H9 (cell line): ENCODE data around the gene RNGTT. TPM values are rescaled to one million over a fixed set of nuclear protein-coding genes. Genes with fewer than 3 reads are reported as not detected.

Experiments used
- DNase-seq: peaks from one replicate; pipeline ENCODE4 v3.0.0-alpha.2; 2017
- H2AFZ ChIP-seq: one replicate; pipeline ENCODE4 v1.6.1; 2013; ENCODE audit warnings: mild to moderate bottlenecking, low read length, control low read depth, moderate library complexity
- H2AK5ac ChIP-seq: 2 replicates; pipeline ENCODE4 v1.6.1; 2013; ENCODE audit warnings: low read length, control low read depth, mixed read lengths; ENCODE audit not compliant: insufficient read length
- H2BK120ac ChIP-seq: one replicate; pipeline ENCODE4 v1.6.1; 2013; ENCODE audit warnings: low read depth, mild to moderate bottlenecking, low read length, control low read depth, inconsistent platforms; ENCODE audit not compliant: poor library complexity, severe bottlenecking
- H2BK12ac ChIP-seq: 2 replicates; pipeline ENCODE4 v1.6.1; 2013; ENCODE audit warnings: low read length, control low read depth, mixed read lengths, low read depth; ENCODE audit not compliant: insufficient read length
- H2BK15ac ChIP-seq: 2 replicates; pipeline ENCODE4 v1.6.1; 2013; ENCODE audit warnings: low read depth, low read length, control low read depth
- H2BK20ac ChIP-seq: one replicate; pipeline ENCODE4 v1.6.1; 2013; ENCODE audit warnings: low read depth, mild to moderate bottlenecking, low read length, control low read depth, inconsistent platforms; ENCODE audit not compliant: poor library complexity, severe bottlenecking
- H2BK5ac ChIP-seq: 2 replicates; pipeline ENCODE4 v1.6.1; 2013; ENCODE audit warnings: low read length, control low read depth, mixed read lengths; ENCODE audit not compliant: insufficient read length
- H3K14ac ChIP-seq: 2 replicates; pipeline ENCODE4 v1.6.1; 2013; ENCODE audit warnings: low read length, control low read depth; ENCODE audit not compliant: insufficient read depth
- H3K18ac ChIP-seq: 2 replicates; pipeline ENCODE4 v1.6.1; 2013; ENCODE audit warnings: low read depth, mild to moderate bottlenecking, mixed read lengths, low read length, control low read depth; ENCODE audit not compliant: insufficient read length
- H3K23ac ChIP-seq: 2 replicates; pipeline ENCODE4 v1.6.1; 2013; ENCODE audit warnings: low read length, control low read depth, mixed read lengths, low read depth; ENCODE audit not compliant: insufficient read length
- H3K23me2 ChIP-seq: 2 replicates; pipeline ENCODE4 v1.6.1; 2013; ENCODE audit warnings: low read depth, mild to moderate bottlenecking, mixed read lengths, low read length, control low read depth; ENCODE audit not compliant: insufficient read length, poor library complexity, severe bottlenecking
- H3K27ac ChIP-seq: 2 replicates; pipeline ENCODE4 v1.5.1; 2013; ENCODE audit warnings: low read length, control low read depth, mixed read lengths, low read depth; ENCODE audit not compliant: insufficient read length
- H3K27me3 ChIP-seq: 2 replicates; pipeline ENCODE4 v1.6.1; 2013; ENCODE audit warnings: low read length, control low read depth, inconsistent platforms; ENCODE audit not compliant: insufficient read depth
- H3K4ac ChIP-seq: 2 replicates; pipeline ENCODE4 v1.6.1; 2013; ENCODE audit warnings: low read depth, mild to moderate bottlenecking, control low read depth, inconsistent platforms, low read length, moderate library complexity
- H3K4me1 ChIP-seq: 2 replicates; pipeline ENCODE4 v1.6.1; 2013; ENCODE audit warnings: low read length, control low read depth, inconsistent platforms; ENCODE audit not compliant: insufficient read depth
- H3K4me2 ChIP-seq: 2 replicates; pipeline ENCODE4 v1.6.1; 2013; ENCODE audit warnings: low read length, control low read depth, mixed read lengths; ENCODE audit not compliant: insufficient read length, insufficient read depth
- H3K56ac ChIP-seq: 2 replicates; pipeline ENCODE4 v1.6.1; 2013; ENCODE audit warnings: low read depth, mild to moderate bottlenecking, mixed read lengths, low read length, control low read depth; ENCODE audit not compliant: insufficient read length
- H3K79me1 ChIP-seq: 2 replicates; pipeline ENCODE4 v1.6.1; 2013; ENCODE audit warnings: low read depth, mild to moderate bottlenecking, moderate library complexity, low read length, control low read depth, inconsistent platforms; ENCODE audit not compliant: insufficient read depth, poor library complexity, severe bottlenecking
- H3K79me2 ChIP-seq: 2 replicates; pipeline ENCODE4 v1.6.1; 2013; ENCODE audit warnings: low read length, control low read depth, inconsistent platforms; ENCODE audit not compliant: insufficient read depth
- H3K9ac ChIP-seq: 2 replicates; pipeline ENCODE4 v1.6.1; 2013; ENCODE audit warnings: low read length, control low read depth, mixed read lengths; ENCODE audit not compliant: insufficient read length; ENCODE audit errors: extremely low read depth
- H3K9me3 ChIP-seq: one replicate; pipeline ENCODE4 v1.6.1; 2013; ENCODE audit warnings: low read depth, low read length, inconsistent platforms; ENCODE audit not compliant: control insufficient read depth
- H3T11ph ChIP-seq: one replicate; pipeline ENCODE4 v1.6.1; 2013; ENCODE audit warnings: mild to moderate bottlenecking, low read length, control low read depth, inconsistent platforms
- H4K20me1 ChIP-seq: one replicate; pipeline ENCODE4 v1.6.1; 2013; ENCODE audit not compliant: control insufficient read depth, insufficient read length, insufficient read depth
- H4K5ac ChIP-seq: 2 replicates; pipeline ENCODE4 v1.6.1; 2013; ENCODE audit warnings: low read depth, mild to moderate bottlenecking, mixed read lengths, low read length, control low read depth; ENCODE audit not compliant: insufficient read length
- H4K8ac ChIP-seq: replicated peaks from 2 replicates; pipeline ENCODE4 v1.6.1; 2013; ENCODE audit warnings: low read length, control low read depth, mixed read lengths, low read depth; ENCODE audit not compliant: insufficient read length
- H4K91ac ChIP-seq: 2 replicates; pipeline ENCODE4 v1.6.1; 2013; ENCODE audit warnings: low read depth, mild to moderate bottlenecking, moderate library complexity, mixed read lengths, low read length, control low read depth; ENCODE audit not compliant: insufficient read length
- H3K27ac Mint-ChIP-seq, 3 experiments: 2 replicates in 2 of 3; 3 replicates in 1 of 3; pipeline ENCODE4 v1.8.0; 2020 to 2021; ENCODE audit warnings: mixed read lengths in 3 of 3, mild to moderate bottlenecking in 1 of 3, moderate library complexity in 1 of 3
- H3K27me3 Mint-ChIP-seq: 2 replicates; pipeline ENCODE4 v1.8.0; 2021; ENCODE audit warnings: low read depth, mild to moderate bottlenecking, moderate library complexity, mixed read lengths
- H3K36me3 Mint-ChIP-seq, 3 experiments: 2 replicates in 2 of 3; 3 replicates in 1 of 3; pipeline ENCODE4 v1.8.0; 2020 to 2021; ENCODE audit warnings: low read depth in 3 of 3, mixed read lengths in 3 of 3; ENCODE audit not compliant: insufficient read depth in 1 of 3
- H3K4me1 Mint-ChIP-seq, 2 experiments: 2 replicates each; pipeline ENCODE4 v1.8.0; 2020; ENCODE audit warnings: mixed read lengths in 2 of 2
- H3K4me3 Mint-ChIP-seq, 2 experiments: 2 replicates in 1 of 2; 3 replicates in 1 of 2; pipeline ENCODE4 v1.8.0; 2020 to 2021; ENCODE audit warnings: mild to moderate bottlenecking in 2 of 2, mixed read lengths in 2 of 2, moderate library complexity in 1 of 2
- H3K9me3 Mint-ChIP-seq, 2 experiments: 2 replicates in 1 of 2; 3 replicates in 1 of 2; pipeline ENCODE4 v1.8.0; 2020; ENCODE audit warnings: mild to moderate bottlenecking in 2 of 2, mixed read lengths in 2 of 2, moderate library complexity in 1 of 2
- WGBS: extraction: QIAGEN DNeasy Blood & Tissue Kit; methylation state at CpG from one replicate; pipeline ENCODE4 v1.1.7; 2013; ENCODE audit warnings: missing lambda C conversion rate, low lambda C conversion rate, mixed read lengths; ENCODE audit not compliant: insufficient read length; ENCODE audit errors: extremely low coverage; 5-methylcytosine and 5-hydroxymethylcytosine counted together
- total RNA-seq: library from RNA; stranded (reverse); gene quantifications from 2 replicates; pipeline ENCODE4 v1.2.1, GENCODE V29; 2021
- TF ChIP-seq, protein P1 (sequence below): fragments of 200-600 bp; sonication (generic); conservative IDR thresholded peaks from 3 replicates; pipeline ENCODE4 v1.8.0; 2021; ENCODE audit warnings: antibody characterized with exemption, mild to moderate bottlenecking

Gene RNGTT
- total RNA-seq, 1 experiment from 2014 or later = 20.5 TPM

DNA sequence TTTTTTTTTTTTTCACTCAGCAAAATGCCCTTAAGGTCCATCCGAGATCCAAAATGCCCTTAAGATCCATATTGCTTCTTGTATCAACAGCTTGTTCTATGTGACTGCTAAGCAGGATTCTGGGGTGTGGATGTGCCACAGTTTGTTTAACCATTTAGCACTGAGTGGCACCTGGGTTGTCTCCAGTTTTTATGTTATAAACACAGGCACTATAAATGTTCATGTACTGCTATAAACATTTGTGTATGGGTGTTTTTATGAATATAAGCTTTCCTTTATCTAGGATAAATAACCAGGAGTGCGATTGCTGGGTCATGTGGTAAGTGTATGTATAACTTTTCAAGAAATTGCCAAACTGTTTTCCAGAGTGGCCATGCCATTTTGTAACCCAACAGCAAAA, 386.0 kb downstream of the RNGTT start:
- Histone ChIP-seq H3K9me3 (no peaks in the 10 kb centered on the region), H3K4ac (no peak overlapping the region), H2BK15ac (no peak overlapping the region), H4K5ac (no peak overlapping the region), H2BK5ac (no peak overlapping the region), H3K23me2 (no peaks in the 10 kb centered on the region), H3K9ac (no peak overlapping the region), H3K18ac (no peak overlapping the region), H3K56ac (no peak overlapping the region), H2BK12ac (no peak overlapping the region), H3K79me1 (no peaks in the 10 kb centered on the region), H2BK120ac (no peak overlapping the region), H4K91ac (no peak overlapping the region), H3K4me1 (no peaks in the 10 kb centered on the region), H3K79me2 (no peaks in the 10 kb centered on the region), H3K23ac (no peak overlapping the region), H3K27me3 (no peaks in the 10 kb centered on the region), H3K4me2 (no peak overlapping the region), H2BK20ac (no peak overlapping the region), H4K8ac (no peak overlapping the region), H3K14ac (no peak overlapping the region), H4K20me1 (no peaks in the 10 kb centered on the region), H2AFZ (no peak overlapping the region), H3T11ph (no peak overlapping the region), H2AK5ac (no peak overlapping the region), H3K27ac (no peak overlapping the region)
- Mint-ChIP-seq H3K27me3 (peaks cover 12% of the 10 kb centered on the region), H3K27ac (no peak overlapping the region), H3K4me3 (no peak overlapping the region), H3K9me3 (peaks cover 1 to 5% of the 10 kb centered on the region in 2 experiments; a peak in 4 of 5 replicates), H3K36me3 (peaks cover 0 to 2% (median 1%) of the 10 kb centered on the region in 3 experiments; a peak in 4 of 7 replicates), H3K4me1 (peaks cover 20 to 23% of the 10 kb centered on the region in 2 experiments)
- TF ChIP-seq, protein P1, sequence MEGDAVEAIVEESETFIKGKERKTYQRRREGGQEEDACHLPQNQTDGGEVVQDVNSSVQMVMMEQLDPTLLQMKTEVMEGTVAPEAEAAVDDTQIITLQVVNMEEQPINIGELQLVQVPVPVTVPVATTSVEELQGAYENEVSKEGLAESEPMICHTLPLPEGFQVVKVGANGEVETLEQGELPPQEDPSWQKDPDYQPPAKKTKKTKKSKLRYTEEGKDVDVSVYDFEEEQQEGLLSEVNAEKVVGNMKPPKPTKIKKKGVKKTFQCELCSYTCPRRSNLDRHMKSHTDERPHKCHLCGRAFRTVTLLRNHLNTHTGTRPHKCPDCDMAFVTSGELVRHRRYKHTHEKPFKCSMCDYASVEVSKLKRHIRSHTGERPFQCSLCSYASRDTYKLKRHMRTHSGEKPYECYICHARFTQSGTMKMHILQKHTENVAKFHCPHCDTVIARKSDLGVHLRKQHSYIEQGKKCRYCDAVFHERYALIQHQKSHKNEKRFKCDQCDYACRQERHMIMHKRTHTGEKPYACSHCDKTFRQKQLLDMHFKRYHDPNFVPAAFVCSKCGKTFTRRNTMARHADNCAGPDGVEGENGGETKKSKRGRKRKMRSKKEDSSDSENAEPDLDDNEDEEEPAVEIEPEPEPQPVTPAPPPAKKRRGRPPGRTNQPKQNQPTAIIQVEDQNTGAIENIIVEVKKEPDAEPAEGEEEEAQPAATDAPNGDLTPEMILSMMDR = no peak
- no peak for DNase-seq
- WGBS = no CpG with 5 or more reads among the region's 2 CpGs
